ENCODE results near the gene PTPRG. TPM values are rescaled to one million over a fixed set of nuclear protein-coding genes. Genes with fewer than 3 reads are reported as not detected.
A peak's percentile ranks its signal among the peaks of the same experiment; 100 is the strongest.

Gene PTPRG
- total and polyA plus RNA-seq, 2 donors (not counting 1 experiment from before 2014, with no cell fraction given) = 67.0 to 97.9 TPM

DNA sequence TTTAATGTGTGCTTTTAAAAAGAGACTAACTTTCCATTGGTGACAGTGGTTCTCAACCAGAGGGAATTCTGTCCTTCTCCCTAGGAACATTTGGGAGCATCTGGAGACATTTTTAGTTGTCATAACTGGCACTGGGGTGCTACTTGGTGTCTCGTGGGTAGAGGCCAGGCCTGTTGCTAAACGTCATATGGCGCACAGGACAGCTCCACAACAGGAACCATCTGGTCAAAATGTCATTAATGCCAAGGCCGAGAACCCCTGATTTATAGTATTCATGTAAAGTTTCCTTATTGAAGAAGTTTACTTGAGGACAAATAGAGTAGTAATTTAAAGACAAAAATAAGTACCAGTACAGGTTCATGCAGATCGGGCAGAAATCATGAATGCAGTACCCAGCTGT is 647.7 kb downstream of the PTPRG start:
- no peaks in the 10 kb centered on the region for H3K79me2 ChIP-seq (ENCODE audit: control insufficient read depth, insufficient read depth, low read length)
- no peak for DNase-seq (ENCODE audit: low read depth in 2 of 2)
- no peak overlapping the region for H3K4me3 ChIP-seq (replicated peaks in 1 of 4; ENCODE audit: control extremely low read depth in 1 of 4, insufficient read depth in 1 of 4, low read depth in 3 of 4, low read length in 4 of 4)
- no peak overlapping the region for H3K27ac ChIP-seq (ENCODE audit: insufficient read depth, low read length)
- H2AFZ ChIP-seq (ENCODE audit: low read length) = no peak overlapping the region
- H3K36me3 ChIP-seq (ENCODE audit: control insufficient read depth, insufficient read depth, low read length) = no peaks in the 10 kb centered on the region
- no peaks in the 10 kb centered on the region for H4K20me1 ChIP-seq (ENCODE audit: control insufficient read depth, extremely low read depth, insufficient read depth, low read length)
- H3K27me3 ChIP-seq (ENCODE audit: control insufficient read depth, insufficient read depth, low read length) = no peaks in the 10 kb centered on the region
- no peak for TF ChIP-seq EZH2 (IDR thresholded peaks at IDR 0.05; ENCODE audit: low read length, missing control alignments)
- TF ChIP-seq, protein P1, sequence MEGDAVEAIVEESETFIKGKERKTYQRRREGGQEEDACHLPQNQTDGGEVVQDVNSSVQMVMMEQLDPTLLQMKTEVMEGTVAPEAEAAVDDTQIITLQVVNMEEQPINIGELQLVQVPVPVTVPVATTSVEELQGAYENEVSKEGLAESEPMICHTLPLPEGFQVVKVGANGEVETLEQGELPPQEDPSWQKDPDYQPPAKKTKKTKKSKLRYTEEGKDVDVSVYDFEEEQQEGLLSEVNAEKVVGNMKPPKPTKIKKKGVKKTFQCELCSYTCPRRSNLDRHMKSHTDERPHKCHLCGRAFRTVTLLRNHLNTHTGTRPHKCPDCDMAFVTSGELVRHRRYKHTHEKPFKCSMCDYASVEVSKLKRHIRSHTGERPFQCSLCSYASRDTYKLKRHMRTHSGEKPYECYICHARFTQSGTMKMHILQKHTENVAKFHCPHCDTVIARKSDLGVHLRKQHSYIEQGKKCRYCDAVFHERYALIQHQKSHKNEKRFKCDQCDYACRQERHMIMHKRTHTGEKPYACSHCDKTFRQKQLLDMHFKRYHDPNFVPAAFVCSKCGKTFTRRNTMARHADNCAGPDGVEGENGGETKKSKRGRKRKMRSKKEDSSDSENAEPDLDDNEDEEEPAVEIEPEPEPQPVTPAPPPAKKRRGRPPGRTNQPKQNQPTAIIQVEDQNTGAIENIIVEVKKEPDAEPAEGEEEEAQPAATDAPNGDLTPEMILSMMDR (conservative IDR thresholded peaks at IDR 0.05 in 1 of 2, IDR thresholded peaks at IDR 0.05 in 1 of 2; ENCODE audit: low read depth in 1 of 2, low read length in 2 of 2) = no peak
- no peaks in the 10 kb centered on the region for H3K9me3 ChIP-seq (ENCODE audit: control insufficient read depth, insufficient read depth, low read depth, low read length)
- H3K4me1 ChIP-seq (ENCODE audit: control insufficient read depth, extremely low read depth, insufficient read depth, low read length) = no peaks in the 10 kb centered on the region
- no peak overlapping the region for H3K9ac ChIP-seq (ENCODE audit: insufficient read depth, low read length)
- no peak overlapping the region for H3K4me2 ChIP-seq (ENCODE audit: extremely low read depth, insufficient read depth, low read length)

DNA sequence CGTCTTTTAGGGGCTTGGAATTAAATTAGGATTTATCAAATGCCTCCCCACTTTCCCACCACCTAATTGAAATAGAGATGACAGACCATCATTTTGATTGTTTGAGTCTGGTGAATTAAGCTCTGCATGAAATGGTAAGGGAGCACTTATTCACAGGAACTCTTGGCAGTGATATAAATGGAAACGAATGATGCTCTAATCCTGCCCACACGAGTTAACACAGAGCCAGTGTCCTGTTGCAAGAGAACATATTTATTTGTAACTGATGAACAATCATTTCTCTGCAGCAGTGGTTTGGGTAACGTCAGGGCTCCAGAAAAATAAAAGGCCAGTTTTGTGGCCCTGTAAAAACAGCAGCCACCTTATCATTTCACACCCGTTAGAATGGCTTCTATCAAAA is 648.6 kb downstream of the PTPRG start:
- no peak overlapping the region for H3K4me2 ChIP-seq (ENCODE audit: extremely low read depth, insufficient read depth, low read length)
- no peaks in the 10 kb centered on the region for H3K79me2 ChIP-seq (ENCODE audit: control insufficient read depth, insufficient read depth, low read length)
- H2AFZ ChIP-seq (ENCODE audit: low read length) = no peak overlapping the region
- no peak overlapping the region for H3K27ac ChIP-seq (ENCODE audit: insufficient read depth, low read length)
- TF ChIP-seq EZH2 (IDR thresholded peaks at IDR 0.05; ENCODE audit: low read length, missing control alignments) = no peak
- TF ChIP-seq, protein P1 (conservative IDR thresholded peaks at IDR 0.05 in 1 of 2, IDR thresholded peaks at IDR 0.05 in 1 of 2; ENCODE audit: low read depth in 1 of 2, low read length in 2 of 2) = no peak
- no peak for DNase-seq (ENCODE audit: low read depth in 2 of 2)
- no peak overlapping the region for H3K9ac ChIP-seq (ENCODE audit: insufficient read depth, low read length)
- H3K27me3 ChIP-seq (ENCODE audit: control insufficient read depth, insufficient read depth, low read length) = no peaks in the 10 kb centered on the region
- H3K4me3 ChIP-seq (replicated peaks in 1 of 4; ENCODE audit: control extremely low read depth in 1 of 4, insufficient read depth in 1 of 4, low read depth in 3 of 4, low read length in 4 of 4) = no peak overlapping the region
- no peaks in the 10 kb centered on the region for H3K36me3 ChIP-seq (ENCODE audit: control insufficient read depth, insufficient read depth, low read length)
- H3K9me3 ChIP-seq (ENCODE audit: control insufficient read depth, insufficient read depth, low read depth, low read length) = no peaks in the 10 kb centered on the region
- no peaks in the 10 kb centered on the region for H4K20me1 ChIP-seq (ENCODE audit: control insufficient read depth, extremely low read depth, insufficient read depth, low read length)
- H3K4me1 ChIP-seq (ENCODE audit: control insufficient read depth, extremely low read depth, insufficient read depth, low read length) = no peaks in the 10 kb centered on the region

DNA sequence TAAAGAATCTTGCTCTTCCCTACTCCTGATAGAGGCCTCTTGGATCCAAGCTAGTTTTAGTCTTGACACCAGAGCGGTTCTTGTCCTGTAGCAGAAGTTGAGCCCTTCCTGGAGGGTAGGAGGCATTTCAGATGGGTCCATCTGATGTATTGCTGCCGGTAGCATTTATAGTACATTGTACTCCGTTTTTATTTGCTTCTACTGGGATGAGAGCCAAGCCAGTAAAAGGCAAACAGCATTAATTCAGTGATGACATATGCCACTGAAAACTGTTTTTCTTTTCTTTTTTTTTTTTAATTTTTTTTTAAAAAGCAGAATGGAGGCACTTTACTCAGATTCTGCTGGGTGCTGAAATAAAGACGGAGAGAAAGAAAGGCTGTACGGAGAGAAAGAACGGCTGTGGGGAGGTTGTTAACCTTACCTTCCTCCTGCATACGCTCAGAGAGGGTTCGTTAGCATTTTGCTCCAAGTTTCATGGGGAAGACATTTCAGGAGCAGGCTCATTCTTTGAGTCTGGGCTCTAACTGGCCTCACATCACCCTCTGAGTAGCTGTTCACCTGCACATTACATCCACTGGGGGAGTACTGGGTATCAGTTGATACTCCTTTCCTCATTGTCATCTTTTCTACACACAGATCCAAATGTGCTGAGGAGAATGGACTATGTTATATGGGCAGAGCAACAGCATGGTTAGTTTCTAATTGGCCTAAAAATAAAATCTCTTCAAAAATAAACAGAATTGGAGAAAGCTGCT is 650.5 kb downstream of the PTPRG start:
- Histone ChIP-seq H3K4me2 (ENCODE audit: extremely low read depth, insufficient read depth, low read length) (no peak overlapping the region), H2AFZ (ENCODE audit: low read length) (no peak overlapping the region), H3K79me2 (ENCODE audit: control insufficient read depth, insufficient read depth, low read length) (no peaks in the 10 kb centered on the region), H3K36me3 (ENCODE audit: control insufficient read depth, insufficient read depth, low read length) (no peaks in the 10 kb centered on the region), H3K27me3 (ENCODE audit: control insufficient read depth, insufficient read depth, low read length) (no peaks in the 10 kb centered on the region), H3K9me3 (ENCODE audit: control insufficient read depth, insufficient read depth, low read depth, low read length) (no peaks in the 10 kb centered on the region), H3K27ac (ENCODE audit: insufficient read depth, low read length) (no peak overlapping the region), H3K4me1 (ENCODE audit: control insufficient read depth, extremely low read depth, insufficient read depth, low read length) (no peaks in the 10 kb centered on the region), H4K20me1 (ENCODE audit: control insufficient read depth, extremely low read depth, insufficient read depth, low read length) (no peaks in the 10 kb centered on the region), H3K4me3 (replicated peaks in 1 of 4; ENCODE audit: control extremely low read depth in 1 of 4, insufficient read depth in 1 of 4, low read depth in 3 of 4, low read length in 4 of 4) (no peak overlapping the region), H3K9ac (ENCODE audit: insufficient read depth, low read length) (no peak overlapping the region)
- DNase-seq (ENCODE audit: low read depth in 2 of 2) = no peak
- TF ChIP-seq, protein P1 (conservative IDR thresholded peaks at IDR 0.05 in 1 of 2, IDR thresholded peaks at IDR 0.05 in 1 of 2; ENCODE audit: low read depth in 1 of 2, low read length in 2 of 2) = peak in 1 of 2 donors; percentile 18
- TF ChIP-seq EZH2 (IDR thresholded peaks at IDR 0.05; ENCODE audit: low read length, missing control alignments) = no peak
